ENCODE measurements around the gene WDFY4. TPM values are rescaled to one million over a fixed set of nuclear protein-coding genes. Genes with fewer than 3 reads are reported as not detected.

Gene WDFY4
- total RNA-seq, 1 experiment from 2014 or later: 0.22 TPM

GRCh38 chr10:48834189-48834965 is 149.7 kb downstream of the WDFY4 start (continued):
- TF ChIP-seq, protein P1, sequence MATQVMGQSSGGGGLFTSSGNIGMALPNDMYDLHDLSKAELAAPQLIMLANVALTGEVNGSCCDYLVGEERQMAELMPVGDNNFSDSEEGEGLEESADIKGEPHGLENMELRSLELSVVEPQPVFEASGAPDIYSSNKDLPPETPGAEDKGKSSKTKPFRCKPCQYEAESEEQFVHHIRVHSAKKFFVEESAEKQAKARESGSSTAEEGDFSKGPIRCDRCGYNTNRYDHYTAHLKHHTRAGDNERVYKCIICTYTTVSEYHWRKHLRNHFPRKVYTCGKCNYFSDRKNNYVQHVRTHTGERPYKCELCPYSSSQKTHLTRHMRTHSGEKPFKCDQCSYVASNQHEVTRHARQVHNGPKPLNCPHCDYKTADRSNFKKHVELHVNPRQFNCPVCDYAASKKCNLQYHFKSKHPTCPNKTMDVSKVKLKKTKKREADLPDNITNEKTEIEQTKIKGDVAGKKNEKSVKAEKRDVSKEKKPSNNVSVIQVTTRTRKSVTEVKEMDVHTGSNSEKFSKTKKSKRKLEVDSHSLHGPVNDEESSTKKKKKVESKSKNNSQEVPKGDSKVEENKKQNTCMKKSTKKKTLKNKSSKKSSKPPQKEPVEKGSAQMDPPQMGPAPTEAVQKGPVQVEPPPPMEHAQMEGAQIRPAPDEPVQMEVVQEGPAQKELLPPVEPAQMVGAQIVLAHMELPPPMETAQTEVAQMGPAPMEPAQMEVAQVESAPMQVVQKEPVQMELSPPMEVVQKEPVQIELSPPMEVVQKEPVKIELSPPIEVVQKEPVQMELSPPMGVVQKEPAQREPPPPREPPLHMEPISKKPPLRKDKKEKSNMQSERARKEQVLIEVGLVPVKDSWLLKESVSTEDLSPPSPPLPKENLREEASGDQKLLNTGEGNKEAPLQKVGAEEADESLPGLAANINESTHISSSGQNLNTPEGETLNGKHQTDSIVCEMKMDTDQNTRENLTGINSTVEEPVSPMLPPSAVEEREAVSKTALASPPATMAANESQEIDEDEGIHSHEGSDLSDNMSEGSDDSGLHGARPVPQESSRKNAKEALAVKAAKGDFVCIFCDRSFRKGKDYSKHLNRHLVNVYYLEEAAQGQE (IDR thresholded peaks at IDR 0.05; ENCODE audit: low read depth): no peak
- TF ChIP-seq ATF3 (IDR thresholded peaks at IDR 0.05): no peak
- TF ChIP-seq, protein P2, sequence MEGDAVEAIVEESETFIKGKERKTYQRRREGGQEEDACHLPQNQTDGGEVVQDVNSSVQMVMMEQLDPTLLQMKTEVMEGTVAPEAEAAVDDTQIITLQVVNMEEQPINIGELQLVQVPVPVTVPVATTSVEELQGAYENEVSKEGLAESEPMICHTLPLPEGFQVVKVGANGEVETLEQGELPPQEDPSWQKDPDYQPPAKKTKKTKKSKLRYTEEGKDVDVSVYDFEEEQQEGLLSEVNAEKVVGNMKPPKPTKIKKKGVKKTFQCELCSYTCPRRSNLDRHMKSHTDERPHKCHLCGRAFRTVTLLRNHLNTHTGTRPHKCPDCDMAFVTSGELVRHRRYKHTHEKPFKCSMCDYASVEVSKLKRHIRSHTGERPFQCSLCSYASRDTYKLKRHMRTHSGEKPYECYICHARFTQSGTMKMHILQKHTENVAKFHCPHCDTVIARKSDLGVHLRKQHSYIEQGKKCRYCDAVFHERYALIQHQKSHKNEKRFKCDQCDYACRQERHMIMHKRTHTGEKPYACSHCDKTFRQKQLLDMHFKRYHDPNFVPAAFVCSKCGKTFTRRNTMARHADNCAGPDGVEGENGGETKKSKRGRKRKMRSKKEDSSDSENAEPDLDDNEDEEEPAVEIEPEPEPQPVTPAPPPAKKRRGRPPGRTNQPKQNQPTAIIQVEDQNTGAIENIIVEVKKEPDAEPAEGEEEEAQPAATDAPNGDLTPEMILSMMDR (IDR thresholded peaks at IDR 0.05 in 2 of 3, conservative IDR thresholded peaks at IDR 0.05 in 1 of 3; ENCODE audit: borderline replicate concordance in 1 of 3, insufficient read depth in 1 of 3, low read depth in 2 of 3, low read length in 2 of 3): no peak
- no peak for TF ChIP-seq EZH2 (IDR thresholded peaks at IDR 0.05)
- TF ChIP-seq EGR1 (IDR thresholded peaks at IDR 0.05; ENCODE audit: low read depth): no peak

DNA sequence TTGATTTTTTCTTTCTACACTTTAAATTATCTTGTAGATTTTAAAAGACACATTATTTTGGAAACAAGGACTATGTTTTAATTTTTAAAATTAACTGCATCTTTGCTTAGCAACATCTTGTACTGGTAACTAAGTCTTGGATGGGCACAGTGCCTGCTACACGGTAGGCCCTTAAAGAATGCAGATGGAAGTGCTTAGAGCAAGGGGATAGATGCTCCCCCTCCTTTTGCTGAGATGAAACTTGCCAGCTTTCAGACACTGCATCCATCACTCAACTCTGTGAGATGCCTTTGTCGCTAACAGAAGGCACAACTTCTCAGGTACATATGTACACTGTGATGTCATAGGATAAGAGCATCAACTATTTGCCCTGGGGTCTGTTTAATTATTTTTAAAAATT is 151.1 kb downstream of the WDFY4 start:
- no peak overlapping the region for H3K27ac ChIP-seq (ENCODE audit: low read depth, low read length)
- no peak for ATAC-seq
- no peak for DNase-seq (ENCODE audit: low read depth, low spot score)
- ChIA-PET POLR2A (no interaction called here), RAD21 (ENCODE audit: low non-redundant PET in 1 of 2, low total read pairs in 2 of 2, uncharacterized antibody in 2 of 2, unreplicated experiment in 2 of 2) (no interaction called here), CTCF (no interaction called here)
- no peaks in the 10 kb centered on the region for H4K20me1 ChIP-seq (ENCODE audit: insufficient read depth)
- H3K79me2 ChIP-seq (ENCODE audit: insufficient read depth, low read length): no peaks in the 10 kb centered on the region
- no peaks in the 10 kb centered on the region for H3K9me2 ChIP-seq (ENCODE audit: insufficient read depth)
- TF ChIP-seq EZH2phosphoT487 (IDR thresholded peaks at IDR 0.05; ENCODE audit: borderline replicate concordance): no peak
- no peak for TF ChIP-seq ELF1 (IDR thresholded peaks at IDR 0.05; ENCODE audit: borderline replicate concordance, low read depth)
- no peak for TF ChIP-seq ATF3 (IDR thresholded peaks at IDR 0.05)
- no peak for TF ChIP-seq SRF (IDR thresholded peaks at IDR 0.05; ENCODE audit: low read depth)
- TF ChIP-seq ZNF274 (IDR thresholded peaks at IDR 0.05; ENCODE audit: low read depth, low read length): no peak
- TF ChIP-seq CBX3 (IDR thresholded peaks at IDR 0.05; ENCODE audit: low read depth): no peak
- TF ChIP-seq, protein P2 (IDR thresholded peaks at IDR 0.05 in 2 of 3, conservative IDR thresholded peaks at IDR 0.05 in 1 of 3; ENCODE audit: borderline replicate concordance in 1 of 3, insufficient read depth in 1 of 3, low read depth in 2 of 3, low read length in 2 of 3): no peak
- TF ChIP-seq JUND (IDR thresholded peaks at IDR 0.05): no peak
- no peak for TF ChIP-seq MAX (IDR thresholded peaks at IDR 0.05)
- no peak for TF ChIP-seq POLR2A (IDR thresholded peaks at IDR 0.05; ENCODE audit: borderline replicate concordance, extremely low read depth, insufficient read depth, insufficient read length)
- TF ChIP-seq SP1 (IDR thresholded peaks at IDR 0.05; ENCODE audit: low read depth): no peak
- no peak for TF ChIP-seq POLR2AphosphoS5 (IDR thresholded peaks at IDR 0.05; ENCODE audit: low read depth, low read length)
- TF ChIP-seq EZH2 (IDR thresholded peaks at IDR 0.05): no peak
- no peak for TF ChIP-seq FOSL1 (IDR thresholded peaks at IDR 0.05; ENCODE audit: low read depth)
- no peak for TF ChIP-seq RAD21 (IDR thresholded peaks at IDR 0.05; ENCODE audit: low read depth)
- no TSS peak for BruUV-seq (replicated peaks)
- H2AFZ ChIP-seq (ENCODE audit: low read depth, low read length, poor library complexity, severe bottlenecking): no peak overlapping the region
- intact Hi-C loops (cut with micrococcal nuclease): no loop called here
- H3K4me2 ChIP-seq (ENCODE audit: low read length): no peak overlapping the region
- no peak overlapping the region for H3K4me3 ChIP-seq (replicated peaks in 1 of 2; ENCODE audit: low read depth in 1 of 2, low read length in 2 of 2)
- no peaks in the 10 kb centered on the region for H3K36me3 ChIP-seq (ENCODE audit: control insufficient read depth in 1 of 2, insufficient read depth in 2 of 2, low read length in 2 of 2)
- peaks cover 79% of the 10 kb centered on the region for H3K27me3 ChIP-seq (ENCODE audit: insufficient read depth, low read length)
- H3K4me1 ChIP-seq (ENCODE audit: control insufficient read depth in 1 of 2, insufficient read depth in 2 of 2, low read length in 2 of 2): no peaks in the 10 kb centered on the region
- no peaks in the 10 kb centered on the region for H3K9me3 ChIP-seq (ENCODE audit: control insufficient read depth in 1 of 2, insufficient read depth in 1 of 2, low read depth in 1 of 2, low read length in 2 of 2)
- H3K9ac ChIP-seq (ENCODE audit: low read length): no peak overlapping the region
